NCI-H1048 (cell line): ENCODE results near the gene RPTOR.

Experiments
- DNase-seq: peaks from one replicate; lab custom pipeline; 2025; lab: John Stamatoyannopoulos, UW

The RPTOR gene

DNA sequence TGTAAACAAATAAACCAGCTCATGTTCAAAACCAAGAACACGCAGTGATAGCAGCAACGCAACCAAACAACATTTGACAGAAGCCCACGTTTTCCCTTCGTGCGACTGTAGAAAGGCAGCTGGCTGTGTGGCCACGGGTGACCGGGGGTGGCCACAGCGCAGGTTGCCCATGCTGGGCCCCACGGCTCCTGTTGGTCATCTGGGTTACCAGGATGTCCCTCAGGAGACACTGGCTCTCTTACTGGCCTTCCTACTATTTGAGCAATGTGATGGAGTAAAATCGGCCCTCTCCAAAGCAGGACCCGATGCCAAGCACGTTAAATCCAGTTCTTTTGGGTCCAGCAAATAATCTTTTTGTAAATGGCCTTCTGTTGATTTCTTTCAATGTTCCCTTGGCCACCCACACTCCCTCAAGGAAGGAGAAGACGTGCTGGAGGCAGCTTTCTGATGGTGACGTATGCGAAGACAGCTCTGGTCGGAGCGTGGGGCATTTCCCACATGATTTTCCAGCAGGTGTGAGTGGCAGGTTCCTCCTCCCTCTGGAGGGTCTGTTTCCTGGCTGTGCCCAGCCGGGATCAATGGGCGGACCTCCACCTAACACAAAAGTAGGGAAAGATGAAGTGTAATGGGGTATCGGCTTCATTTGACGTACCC lies 303.9 kb downstream of the RPTOR start:
- no peak for DNase-seq

DNA sequence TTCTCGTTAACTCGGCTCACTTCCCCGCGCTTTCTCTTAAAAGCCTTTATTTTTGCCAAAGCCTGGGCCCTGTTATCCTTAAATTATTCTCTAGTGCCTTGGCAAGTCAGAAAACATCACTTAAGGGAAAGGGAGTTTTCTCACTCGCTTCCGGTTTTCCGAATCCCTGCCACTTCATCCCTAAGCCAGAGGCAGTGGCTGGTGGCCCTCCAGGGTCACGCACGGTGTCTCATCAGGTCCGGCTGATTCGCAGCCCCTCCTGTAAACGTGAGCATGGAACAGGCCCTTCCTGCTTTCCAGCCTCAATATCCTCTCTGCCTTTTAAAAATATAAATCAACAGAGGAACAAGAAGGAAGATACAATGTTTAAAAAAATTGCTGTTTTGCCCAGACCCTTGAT lies 304.5 kb downstream of the RPTOR start:
- DNase-seq: no peak

GRCh38 chr17:80850109-80850508 lies 305.5 kb downstream of the RPTOR start:
- DNase-seq: no peak

- no peak for DNase-seq
Observed at GRCh38 chr17:80850817-80851216, 306.2 kb downstream of the RPTOR start.

- no peak for DNase-seq
Observed at GRCh38 chr17:80851277-80851925, 306.8 kb downstream of the RPTOR start.

- DNase-seq: no peak
Observed at GRCh38 chr17:80852476-80853015, 307.9 kb downstream of the RPTOR start.

DNA sequence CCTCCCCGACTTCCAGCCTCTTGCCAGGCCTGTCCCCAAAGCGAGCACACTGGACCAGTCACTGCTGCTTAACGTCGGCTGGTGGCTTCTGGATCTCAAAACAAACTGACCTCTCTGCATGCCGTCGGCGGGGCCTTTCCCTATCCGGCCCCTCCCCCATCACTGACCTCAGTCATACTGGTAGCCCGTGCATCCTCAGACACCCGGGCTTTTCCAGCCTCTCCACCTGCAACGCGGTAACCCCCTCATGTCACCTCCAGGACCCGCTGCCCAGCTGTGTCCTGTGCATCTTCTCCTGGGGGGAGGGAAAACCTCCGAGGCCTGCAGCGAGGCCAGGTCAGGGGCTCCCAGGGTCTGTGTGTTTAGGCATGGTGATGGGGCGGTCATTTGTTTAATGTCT lies 308.4 kb downstream of the RPTOR start:
- no peak for DNase-seq

GRCh38 chr17:80854220-80854619 lies 309.6 kb downstream of the RPTOR start:
- DNase-seq: no peak

- no peak for DNase-seq
Observed at GRCh38 chr17:80855196-80855947, 310.7 kb downstream of the RPTOR start.

DNA sequence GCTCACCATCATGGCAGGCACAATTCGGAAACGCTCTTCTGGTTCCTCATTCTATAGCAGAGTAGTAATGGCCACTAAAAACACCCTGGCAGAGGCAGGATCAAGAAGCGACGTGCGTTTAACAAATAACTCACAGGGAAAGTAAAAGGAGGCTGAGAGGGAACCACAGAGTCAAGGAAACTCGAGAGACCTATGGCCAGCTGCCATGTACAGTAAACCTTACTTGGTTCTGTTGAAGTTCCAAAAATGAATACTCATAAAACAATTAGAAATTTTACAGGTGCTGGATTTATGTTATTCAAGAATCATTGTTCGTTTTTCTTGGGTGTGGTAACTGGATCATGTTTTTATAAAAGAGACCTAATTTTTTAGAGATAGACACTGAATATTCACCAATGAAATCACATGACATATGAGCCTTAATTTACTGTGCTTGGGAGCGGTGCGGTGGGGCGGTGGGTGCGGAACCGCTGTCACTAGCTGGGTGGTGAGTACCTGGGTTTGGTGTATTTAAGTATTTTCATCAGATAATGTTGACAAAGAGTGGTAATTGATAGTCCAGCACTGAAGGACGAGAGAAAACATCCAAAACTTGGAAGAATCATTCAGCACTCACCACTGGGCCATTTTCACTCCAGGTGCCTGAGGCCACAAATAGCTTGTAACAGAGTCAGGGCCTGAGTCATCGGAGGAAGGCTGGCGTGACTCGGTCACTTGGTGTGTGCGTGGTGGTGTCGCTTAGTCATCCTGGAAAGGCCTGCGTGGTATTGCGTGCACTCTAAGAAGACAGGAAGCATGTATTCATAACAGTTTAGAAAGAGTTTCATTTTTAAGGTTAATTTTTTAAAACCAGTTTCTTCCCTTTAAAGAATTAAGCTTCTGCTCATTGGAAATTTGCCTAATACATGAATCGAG lies 311.6 kb downstream of the RPTOR start:
- no peak for DNase-seq

DNA sequence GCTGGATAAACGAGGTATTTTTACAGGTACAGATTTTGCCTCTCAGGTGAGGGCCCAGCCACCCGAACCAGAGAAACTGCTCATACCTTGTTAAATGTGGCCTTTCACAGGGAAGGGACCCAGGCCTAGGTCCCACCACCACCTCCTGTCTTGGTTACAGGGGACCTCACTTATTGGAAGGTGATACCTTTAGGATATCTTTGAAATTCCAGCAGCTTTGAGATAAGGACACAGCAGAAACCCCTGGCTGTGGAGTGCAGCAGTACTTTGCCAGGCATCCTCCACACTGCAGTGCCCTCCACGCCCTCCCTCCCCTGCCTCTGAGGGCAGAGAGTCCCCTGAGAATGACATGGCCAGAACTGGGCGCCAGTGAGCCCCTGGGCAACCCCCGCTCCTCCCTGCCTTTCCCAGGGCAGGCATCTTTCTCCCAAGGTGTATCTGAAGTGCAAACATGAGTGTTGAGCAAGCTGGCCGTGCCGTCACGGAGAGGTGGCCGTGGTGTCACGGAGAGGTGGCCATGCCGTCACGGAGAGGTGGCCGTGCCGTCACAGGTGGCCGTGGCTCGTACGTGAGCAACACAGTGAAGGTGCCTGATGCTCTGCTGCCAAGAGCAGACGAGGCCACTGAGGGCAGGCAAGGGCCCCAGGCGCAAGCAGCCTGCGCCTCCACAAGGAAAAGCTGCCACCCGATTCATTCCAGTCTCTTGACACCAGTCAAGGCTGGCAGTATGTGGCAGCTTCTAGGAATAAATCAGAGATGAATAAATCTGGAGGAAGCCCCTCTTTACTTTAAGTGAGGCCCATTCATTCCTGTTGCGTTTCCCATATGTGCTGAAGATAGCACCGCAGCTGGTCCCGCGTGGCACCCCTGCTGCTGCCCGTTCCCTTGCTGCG lies 312.5 kb downstream of the RPTOR start:
- no peak for DNase-seq

DNA sequence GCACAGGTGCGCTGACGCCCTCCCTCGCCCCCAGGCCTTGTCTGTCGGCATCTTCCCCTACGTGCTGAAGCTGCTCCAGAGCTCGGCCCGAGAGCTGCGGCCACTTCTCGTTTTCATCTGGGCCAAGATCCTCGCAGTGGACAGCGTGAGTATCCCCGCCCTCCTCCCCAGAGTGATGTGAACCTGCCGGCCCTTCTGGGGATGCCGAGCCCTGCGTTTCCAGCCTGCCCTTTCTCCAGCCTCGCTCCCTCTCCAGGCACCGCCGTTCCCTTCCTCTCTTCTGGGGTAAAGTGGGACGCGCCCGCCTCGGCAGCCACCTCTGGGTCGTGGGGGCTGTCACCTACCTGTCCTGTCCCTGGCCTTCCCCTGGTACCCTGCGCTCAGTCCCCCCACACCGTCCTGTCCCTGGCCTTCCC lies 313.1 kb downstream of the RPTOR start:
- no peak for DNase-seq

GRCh38 chr17:80858301-80859001 lies 313.8 kb downstream of the RPTOR start:
- DNase-seq: no peak

DNA sequence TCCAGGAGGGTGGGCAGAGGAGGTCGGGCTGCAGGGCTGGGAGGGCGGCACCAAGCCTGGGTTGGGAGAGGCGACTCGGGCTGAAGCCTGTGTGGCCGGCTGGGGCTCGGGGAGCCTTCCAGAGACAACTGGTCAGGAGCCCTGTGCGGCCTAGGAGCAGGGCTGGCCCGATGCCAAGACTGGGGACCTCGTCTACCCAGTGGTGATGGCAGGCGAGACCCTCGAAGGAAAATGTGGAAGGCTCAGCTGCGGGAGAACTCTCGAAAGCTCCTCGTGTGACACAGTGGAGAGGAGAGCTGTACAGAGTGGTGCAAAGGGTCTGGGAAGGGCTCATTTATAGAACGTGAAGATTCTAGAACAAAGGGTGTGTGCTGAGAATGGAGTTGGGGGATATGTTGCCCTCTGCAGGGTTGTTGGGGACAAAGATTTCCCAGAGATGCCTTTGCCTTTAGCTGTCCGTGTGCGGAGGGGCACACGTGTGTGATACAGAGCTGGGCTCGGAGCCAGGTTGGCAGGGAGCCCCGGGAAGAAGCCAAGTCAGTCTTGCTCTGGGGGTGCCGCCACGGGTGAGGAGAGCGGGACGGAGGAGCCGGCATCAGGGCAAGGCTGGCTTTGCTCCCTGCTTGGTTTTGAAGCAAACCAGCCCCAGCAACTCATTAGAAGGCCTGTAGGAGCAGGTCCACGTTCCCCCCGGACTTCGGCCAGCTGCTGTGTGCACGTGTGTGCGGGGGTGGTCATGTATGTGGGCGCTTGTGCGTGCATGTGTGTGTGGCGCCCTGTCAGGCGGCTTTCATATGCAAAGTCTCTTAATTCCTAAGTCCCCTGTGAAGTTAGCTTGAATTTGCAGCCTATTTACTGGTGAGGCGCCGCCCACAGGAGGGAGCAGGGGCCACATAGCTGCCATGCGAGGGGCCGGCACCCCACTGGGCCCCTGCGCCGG lies 314.6 kb downstream of the RPTOR start:
- no peak for DNase-seq

GRCh38 chr17:80860101-80860671 lies 315.5 kb downstream of the RPTOR start:
- no peak for DNase-seq

DNA sequence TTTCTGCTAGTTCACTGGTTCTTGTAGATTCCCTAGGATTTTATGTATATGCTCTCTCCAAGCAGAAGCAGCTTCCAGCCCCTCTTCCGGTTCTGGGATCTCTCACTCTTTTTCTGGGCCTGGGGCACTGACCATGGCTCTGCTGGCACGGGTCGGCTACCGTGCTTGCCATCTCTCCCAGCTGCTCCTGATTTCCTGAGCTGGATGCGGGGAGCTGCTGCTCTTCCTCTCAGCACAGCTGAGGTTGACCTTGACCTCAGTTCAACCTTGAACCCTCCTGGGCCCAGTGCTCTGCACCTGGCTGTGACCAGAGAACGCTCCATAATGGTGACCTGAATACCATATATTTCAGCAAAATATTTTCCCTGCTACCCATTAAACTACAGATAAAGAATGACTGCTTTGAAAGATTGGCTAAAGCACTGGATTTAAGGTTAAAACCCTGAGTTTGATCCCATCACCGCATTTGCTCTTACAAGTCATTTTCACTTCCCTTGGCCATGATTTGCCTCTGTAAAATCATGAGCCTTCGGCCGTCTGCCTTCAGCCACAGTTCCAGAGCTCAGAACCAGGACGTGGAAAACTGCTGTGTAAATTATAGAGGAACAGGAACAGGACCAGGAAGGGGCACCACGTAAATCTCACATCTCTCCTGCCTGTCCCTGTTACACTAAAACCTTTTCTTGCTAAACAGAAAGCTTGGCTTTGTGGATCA lies 316.2 kb downstream of the RPTOR start:
- DNase-seq: no peak

DNA sequence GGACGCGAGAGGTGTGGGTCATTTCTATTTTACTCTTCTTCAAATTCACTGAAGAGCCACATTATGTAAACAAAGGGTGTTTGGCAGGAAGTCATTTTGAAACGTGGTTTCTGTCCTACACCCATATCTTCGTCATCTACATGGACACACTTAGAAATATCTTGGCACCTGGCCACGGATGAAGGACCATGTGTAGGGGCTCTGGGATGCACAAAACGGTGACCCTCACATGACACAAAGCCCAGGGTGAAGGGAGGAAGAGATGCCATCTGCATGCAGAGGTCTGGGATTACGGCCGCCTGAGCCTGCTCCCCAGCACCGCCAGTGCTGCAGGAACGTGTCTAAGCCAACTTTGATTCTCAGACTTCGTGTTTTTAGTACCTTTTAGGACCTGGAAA lies 316.8 kb downstream of the RPTOR start:
- DNase-seq: no peak

DNA sequence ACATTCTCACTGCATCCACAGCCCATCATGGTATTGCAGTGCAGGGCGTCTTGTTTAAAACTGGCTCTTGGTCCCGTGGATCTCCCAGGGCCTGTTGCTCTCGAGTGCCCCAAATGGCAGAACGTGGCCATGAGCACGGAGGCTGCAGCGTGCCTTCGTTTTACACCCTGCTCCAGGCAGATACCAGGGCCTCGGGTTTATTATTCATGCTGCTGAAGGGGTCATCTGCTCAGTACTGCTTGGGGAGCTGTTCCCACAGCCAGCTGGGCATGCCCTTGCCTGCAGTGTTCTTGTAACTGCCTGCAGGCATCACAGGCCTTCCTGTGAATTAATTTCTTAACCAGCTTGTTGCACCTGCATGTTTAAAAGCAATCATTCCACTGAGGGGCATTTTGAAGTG lies 317.3 kb downstream of the RPTOR start:
- no peak for DNase-seq
